ENCODE data around the gene MAP3K5. TPM values are rescaled to one million over a fixed set of nuclear protein-coding genes. Genes with fewer than 3 reads are reported as not detected.

The MAP3K5 gene
- total RNA-seq, 4 donors from 2014 or later: 20.8 to 31.7 (median 23.4) TPM

GRCh38 chr6:136684466-136684865 lies 107.8 kb downstream of the MAP3K5 start:
- 60 to 88% methylated on average over 1 of the region's 1 CpG for WGBS, 2 donors (ENCODE audit: low coverage in 1 of 2)
- Histone ChIP-seq H3K27ac (no peak overlapping the region), H3K9me3 (no peaks in the 10 kb centered on the region), H3K4me1 (peaks cover 0 to 19% (median 0%) of the 10 kb centered on the region in 3 donors), H3K36me3 (no peaks in the 10 kb centered on the region), H3K27me3 (no peaks in the 10 kb centered on the region), H3K4me3 (no peak overlapping the region)
- TF ChIP-seq CTCF (IDR thresholded peaks at IDR 0.05): no peak
- TF ChIP-seq EP300 (IDR thresholded peaks at IDR 0.05): no peak
- no peak for TF ChIP-seq POLR2A (IDR thresholded peaks at IDR 0.05)
- no peak for TF ChIP-seq POLR2AphosphoS5 (IDR thresholded peaks at IDR 0.05)
- no peak for ATAC-seq

- no peak overlapping the region for H3K27ac ChIP-seq
- WGBS, 2 donors (ENCODE audit: low coverage in 1 of 2): 68 to 87% methylated on average over 3 to 4 of the region's 4 CpGs
- no peaks in the 10 kb centered on the region for H3K27me3 ChIP-seq
- H3K4me1 ChIP-seq: peaks cover 0 to 19% (median 0%) of the 10 kb centered on the region in 3 donors
- peak; percentile 62 for ATAC-seq
- H3K36me3 ChIP-seq: no peaks in the 10 kb centered on the region
- H3K4me3 ChIP-seq: no peak overlapping the region
- no peak for TF ChIP-seq POLR2A (IDR thresholded peaks at IDR 0.05)
- TF ChIP-seq EP300 (IDR thresholded peaks at IDR 0.05): no peak
- TF ChIP-seq POLR2AphosphoS5 (IDR thresholded peaks at IDR 0.05): no peak
- TF ChIP-seq CTCF (IDR thresholded peaks at IDR 0.05): no peak
- no peaks in the 10 kb centered on the region for H3K9me3 ChIP-seq
These were observed 108.9 kb downstream of the MAP3K5 start for GRCh38 chr6:136683209-136683941.

- H3K27ac ChIP-seq: no peak overlapping the region
- H3K36me3 ChIP-seq: no peaks in the 10 kb centered on the region
- WGBS, 2 donors (ENCODE audit: low coverage in 1 of 2): 51 to 86% methylated on average over 3 of the region's 3 CpGs
- no peak for ATAC-seq
- TF ChIP-seq POLR2A (IDR thresholded peaks at IDR 0.05): no peak
- no peaks in the 10 kb centered on the region for H3K9me3 ChIP-seq
- no peak overlapping the region for H3K4me3 ChIP-seq
- H3K27me3 ChIP-seq: no peaks in the 10 kb centered on the region
- peaks cover 0 to 19% (median 0%) of the 10 kb centered on the region in 3 donors for H3K4me1 ChIP-seq
These were observed 110.0 kb downstream of the MAP3K5 start for GRCh38 chr6:136682292-136682691.

GRCh38 chr6:136677822-136678221 lies 114.5 kb downstream of the MAP3K5 start:
- Histone ChIP-seq H3K27me3 (no peaks in the 10 kb centered on the region), H3K9me3 (no peaks in the 10 kb centered on the region), H3K4me3 (no peak overlapping the region), H3K27ac (no peak overlapping the region), H3K4me1 (no peaks in the 10 kb centered on the region), H3K36me3 (no peaks in the 10 kb centered on the region)
- no peak for ATAC-seq
- no peak for TF ChIP-seq CTCF (IDR thresholded peaks at IDR 0.05)
- no peak for TF ChIP-seq EP300 (IDR thresholded peaks at IDR 0.05)
- TF ChIP-seq POLR2AphosphoS5 (IDR thresholded peaks at IDR 0.05): no peak
- TF ChIP-seq POLR2A (IDR thresholded peaks at IDR 0.05): no peak

GRCh38 chr6:136677344-136677743 lies 114.9 kb downstream of the MAP3K5 start:
- WGBS, 2 donors (ENCODE audit: low coverage in 1 of 2): 100% methylated on average over 4 of the region's 4 CpGs; no CpG with 5 or more reads in 1 of the 2 donors
- no peaks in the 10 kb centered on the region for H3K27me3 ChIP-seq
- H3K27ac ChIP-seq: no peak overlapping the region
- H3K9me3 ChIP-seq: no peaks in the 10 kb centered on the region
- no peak for ATAC-seq
- no peaks in the 10 kb centered on the region for H3K36me3 ChIP-seq
- no peak overlapping the region for H3K4me3 ChIP-seq
- H3K4me1 ChIP-seq: no peaks in the 10 kb centered on the region
- TF ChIP-seq POLR2AphosphoS5 (IDR thresholded peaks at IDR 0.05): no peak
- no peak for TF ChIP-seq POLR2A (IDR thresholded peaks at IDR 0.05)

- H3K4me3 ChIP-seq: no peak overlapping the region
- H3K27ac ChIP-seq: no peak overlapping the region
- H3K9me3 ChIP-seq: no peaks in the 10 kb centered on the region
- ATAC-seq: no peak
- no peaks in the 10 kb centered on the region for H3K4me1 ChIP-seq
- TF ChIP-seq POLR2A (IDR thresholded peaks at IDR 0.05) (no peak), CTCF (IDR thresholded peaks at IDR 0.05) (no peak), POLR2AphosphoS5 (IDR thresholded peaks at IDR 0.05) (no peak), EP300 (IDR thresholded peaks at IDR 0.05) (no peak)
- H3K36me3 ChIP-seq: no peaks in the 10 kb centered on the region
- 85 to 93% methylated on average over 3 of the region's 3 CpGs for WGBS, 2 donors (ENCODE audit: low coverage in 1 of 2)
- no peaks in the 10 kb centered on the region for H3K27me3 ChIP-seq
These were observed 116.2 kb downstream of the MAP3K5 start for GRCh38 chr6:136676075-136676474.

Data from gastroesophageal sphincter (tissue), 4 donors.